GM21381 (cell line): Measurements from ENCODE around the gene ETFA.

Experiments used
- ATAC-seq: cut with Tn5 transposase; IDR thresholded peaks from one replicate; pipeline ENCODE4 v1.9.1; 2021; ENCODE audit warnings: mild to moderate bottlenecking, moderate library complexity; ENCODE audit not compliant: unreplicated experiment

The ETFA gene

GRCh38 chr15:76340803-76341365 is 29.6 kb upstream of the ETFA start:
- ATAC-seq = no peak

- no peak for ATAC-seq
These were observed 29.0 kb upstream of the ETFA start for GRCh38 chr15:76340198-76340802.

- ATAC-seq = no peak
These were observed 28.3 kb upstream of the ETFA start for GRCh38 chr15:76339305-76340197.

DNA sequence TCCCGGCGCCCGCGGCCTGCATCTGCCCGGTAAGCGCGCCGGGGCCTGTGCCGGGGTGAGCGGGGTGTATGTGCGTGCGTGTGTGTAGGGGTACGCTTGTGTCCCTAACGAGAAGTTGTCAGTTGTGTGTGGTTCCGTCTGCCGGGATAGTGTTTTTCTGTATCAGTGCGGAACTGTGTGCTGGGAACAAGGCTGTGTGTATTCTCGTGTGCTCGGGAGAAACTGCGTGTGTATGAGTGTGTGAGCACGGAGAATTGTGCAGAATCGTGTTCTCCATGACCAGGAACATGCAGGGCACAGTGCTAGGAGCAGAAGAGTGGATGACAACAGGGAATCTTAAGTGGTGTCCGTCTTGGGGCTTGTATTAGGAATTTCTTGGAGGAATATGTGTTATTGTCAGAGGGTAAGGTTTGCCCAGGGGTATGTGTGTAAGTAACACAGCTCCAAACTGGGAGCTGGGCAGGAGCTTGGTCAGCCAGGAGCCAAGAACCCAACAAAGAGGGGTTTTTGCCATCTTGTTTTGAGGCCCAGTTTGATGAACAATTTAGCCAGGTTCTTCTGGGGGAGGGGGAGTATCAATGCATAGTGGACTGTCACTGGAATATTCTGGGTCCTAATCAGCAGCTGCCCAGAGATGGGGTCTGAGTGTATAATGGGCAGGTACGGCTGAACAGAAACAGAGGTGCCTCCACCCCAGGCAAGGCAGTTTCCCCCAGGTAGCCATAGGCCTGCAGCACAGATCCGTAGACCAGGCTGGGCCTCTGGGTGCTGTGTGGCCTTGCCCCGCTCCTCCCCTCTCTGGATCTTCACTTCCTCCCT is 27.4 kb upstream of the ETFA start:
- ATAC-seq = no peak

DNA sequence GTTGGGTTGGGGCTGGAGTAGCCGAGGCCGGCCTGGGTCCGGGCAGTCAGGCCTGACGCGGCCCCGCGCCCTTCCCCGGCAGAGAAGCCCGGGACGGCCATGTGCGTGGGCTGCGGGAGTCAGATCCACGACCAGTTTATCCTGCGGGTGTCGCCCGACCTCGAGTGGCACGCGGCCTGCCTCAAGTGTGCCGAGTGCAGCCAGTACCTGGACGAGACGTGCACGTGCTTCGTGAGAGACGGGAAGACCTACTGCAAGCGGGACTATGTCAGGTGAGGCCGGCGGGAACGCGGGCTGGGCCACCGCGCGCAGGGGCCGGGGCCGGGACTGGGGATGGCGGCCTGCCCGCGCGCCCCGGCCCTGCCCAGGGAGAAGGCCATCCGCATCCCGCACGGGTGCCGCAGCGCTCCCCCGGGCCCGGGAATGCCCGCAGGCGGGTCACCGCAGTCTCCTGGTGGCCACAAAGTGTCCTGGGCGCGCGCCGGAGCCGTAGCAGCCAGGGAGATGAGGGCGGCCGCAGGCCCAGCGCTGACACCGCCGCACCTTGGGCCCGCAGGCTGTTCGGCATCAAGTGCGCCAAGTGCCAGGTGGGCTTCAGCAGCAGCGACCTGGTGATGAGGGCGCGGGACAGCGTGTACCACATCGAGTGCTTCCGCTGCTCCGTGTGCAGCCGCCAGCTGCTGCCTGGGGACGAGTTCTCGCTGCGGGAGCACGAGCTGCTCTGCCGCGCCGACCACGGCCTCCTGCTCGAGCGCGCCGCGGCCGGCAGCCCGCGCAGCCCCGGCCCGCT is 26.6 kb upstream of the ETFA start:
- no peak for ATAC-seq

- ATAC-seq = no peak
These were observed 25.9 kb upstream of the ETFA start for GRCh38 chr15:76337059-76337695.

DNA sequence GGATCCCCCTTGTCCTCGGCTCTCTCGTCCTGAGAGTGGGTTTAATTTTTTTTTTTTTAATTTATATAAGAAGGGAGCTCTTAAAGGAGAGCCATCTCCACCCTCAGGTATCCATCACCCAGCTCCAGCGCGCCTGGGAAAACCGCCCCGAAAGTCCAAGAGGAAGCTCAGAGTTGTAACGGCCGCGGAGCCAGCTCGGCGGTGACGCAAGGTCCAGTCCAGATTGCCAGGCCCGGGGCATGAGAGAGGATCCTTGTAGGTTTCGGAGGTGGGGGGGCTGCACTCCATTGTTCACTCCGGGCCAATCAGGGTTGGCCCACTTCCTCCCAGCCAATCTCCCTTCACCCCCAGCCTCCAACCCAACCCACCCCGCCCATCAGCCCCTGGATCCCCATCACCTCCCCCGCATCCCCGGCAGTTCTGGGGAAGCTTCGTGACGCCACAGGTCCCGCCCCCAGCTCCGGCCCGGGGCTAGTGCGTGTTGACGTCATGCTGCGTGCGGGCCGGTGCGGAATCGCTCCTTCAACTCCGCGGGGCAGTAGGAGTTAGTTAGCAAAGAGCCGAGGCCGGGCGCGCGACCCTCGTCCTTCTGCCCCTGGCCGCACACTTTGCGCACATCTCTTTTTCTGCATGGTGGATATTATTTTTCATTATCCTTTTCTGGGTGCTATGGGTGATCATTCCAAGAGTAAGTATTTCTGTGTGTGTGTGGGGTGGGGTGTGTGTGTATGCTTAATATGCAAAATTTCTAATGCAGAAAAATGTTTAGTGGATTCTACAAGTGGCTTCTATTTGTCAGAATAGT is 25.2 kb upstream of the ETFA start, which contains the start of gene ISL2:
ISL2 (plus strand) TSS at position 520 of the 805 bp plus-strand sequence; CDS start at position 631, 111 bp downstream.
- peak; percentile 40 for ATAC-seq

DNA sequence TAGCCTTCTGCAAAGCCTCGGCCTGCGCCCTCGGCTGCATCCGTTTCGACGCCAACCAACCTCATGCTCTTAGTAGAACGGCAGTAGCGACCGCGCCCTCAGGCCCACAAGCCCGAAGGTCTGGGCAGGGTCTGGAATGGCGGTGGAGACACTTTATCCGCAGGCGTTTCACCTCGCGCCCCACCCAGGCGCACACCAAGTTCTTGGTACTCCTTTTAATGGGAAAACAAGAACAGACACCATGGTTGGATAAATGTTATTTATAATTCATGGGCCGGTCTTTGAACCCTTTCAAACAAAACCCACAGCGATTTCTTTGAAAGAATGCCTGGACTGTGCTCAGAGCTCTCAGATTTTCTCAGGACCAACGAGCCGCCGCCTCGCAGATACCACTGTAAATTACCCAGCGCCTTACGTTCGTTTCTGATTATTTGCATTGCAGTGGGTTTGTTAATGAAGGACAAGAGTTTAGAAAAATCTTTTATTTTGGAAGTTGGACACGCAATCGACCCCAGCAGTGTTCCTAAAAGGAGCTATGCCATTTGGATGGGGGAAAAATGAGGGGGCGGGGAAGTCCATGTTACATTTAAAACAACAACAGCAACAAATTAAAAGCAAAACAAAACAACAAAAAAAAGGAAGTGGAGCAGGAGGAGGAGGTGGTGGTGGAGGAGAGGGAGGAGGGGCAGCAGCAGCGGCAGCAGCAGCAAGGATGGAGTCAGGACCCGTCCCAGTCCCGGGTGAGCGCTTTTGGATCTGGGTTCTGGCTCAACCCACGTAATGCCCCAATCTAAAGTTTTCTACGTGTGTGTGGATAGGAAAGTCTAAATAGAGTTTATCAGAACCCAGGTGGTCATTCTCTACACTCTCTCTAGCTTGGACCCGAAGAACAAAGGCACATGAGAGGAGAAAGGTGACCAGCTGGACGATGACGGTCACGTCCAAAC is 24.3 kb upstream of the ETFA start:
- no peak for ATAC-seq

GRCh38 chr15:76334438-76335306 is 23.4 kb upstream of the ETFA start:
- no peak for ATAC-seq

GRCh38 chr15:76333720-76334437 is 22.6 kb upstream of the ETFA start:
- no peak for ATAC-seq

DNA sequence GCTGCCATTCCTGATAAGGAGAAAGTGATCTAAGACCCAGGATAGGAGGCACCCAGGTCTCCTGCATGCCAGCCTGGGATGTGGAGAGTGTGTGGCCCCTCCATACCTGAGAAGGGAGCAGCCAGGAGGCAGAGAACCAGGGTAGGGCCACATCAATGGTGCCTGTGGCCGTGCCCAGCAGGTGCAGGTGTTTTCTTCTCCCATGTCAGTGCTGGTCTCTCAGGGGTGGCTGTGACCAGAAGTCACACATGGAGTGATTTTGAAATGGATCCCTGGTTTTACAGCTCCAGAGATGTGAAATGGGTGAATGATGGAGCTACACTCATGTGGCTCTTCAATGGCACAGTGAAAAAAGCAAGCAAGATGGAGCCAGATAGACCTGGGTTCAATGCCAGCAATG is 22.0 kb upstream of the ETFA start:
- no peak for ATAC-seq

GRCh38 chr15:76332796-76333195 is 21.5 kb upstream of the ETFA start:
- no peak for ATAC-seq

DNA sequence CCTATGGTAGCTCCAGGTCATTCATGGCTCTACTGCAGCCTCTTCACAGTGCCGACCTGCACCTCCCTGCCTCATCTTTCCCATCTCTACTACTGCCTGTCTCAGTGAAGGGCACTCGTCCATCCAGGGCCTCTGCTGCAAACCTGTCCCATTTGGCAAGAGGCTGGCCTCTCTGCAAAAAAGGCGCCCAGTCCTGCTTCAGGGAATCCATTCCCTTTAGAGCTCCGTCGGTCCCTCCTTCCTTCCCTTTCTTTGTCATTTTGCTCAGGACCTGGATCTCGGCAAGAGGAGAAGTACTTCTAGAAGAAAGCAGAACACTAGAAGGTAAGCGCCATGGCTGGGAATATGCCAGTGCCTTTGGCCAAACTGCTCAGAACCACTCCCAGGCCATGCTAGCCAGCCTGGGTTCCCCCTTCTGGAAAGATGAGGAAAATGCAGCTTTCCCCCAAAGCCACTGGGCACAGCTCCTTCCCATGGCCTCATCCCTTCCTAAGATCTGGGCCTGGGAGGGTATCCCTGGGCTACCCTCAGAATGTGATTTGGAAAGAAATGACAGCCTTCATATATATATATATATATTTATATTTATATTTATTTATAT is 18.9 kb upstream of the ETFA start:
- no peak for ATAC-seq

DNA sequence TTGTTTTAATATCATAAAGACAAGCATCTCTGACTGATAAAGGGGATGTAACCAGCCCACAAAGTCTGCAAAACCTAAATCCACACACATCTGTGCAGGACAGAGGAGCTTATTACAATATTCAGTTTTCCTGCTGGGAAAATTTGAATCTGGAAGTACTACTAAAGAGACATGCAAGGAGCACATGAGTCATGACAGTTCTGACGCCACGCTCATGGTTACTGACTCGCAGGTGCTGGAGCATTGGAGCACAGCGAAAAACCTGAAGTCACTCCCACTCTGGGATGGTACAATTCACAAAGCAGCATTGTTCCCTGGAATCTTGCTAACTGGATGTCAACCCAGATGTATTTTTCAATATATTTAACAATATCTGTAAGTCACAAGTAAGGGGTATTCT is 17.7 kb upstream of the ETFA start:
- no peak for ATAC-seq

- ATAC-seq = no peak
These were observed 16.9 kb upstream of the ETFA start for GRCh38 chr15:76328106-76328696.
